ENCODE results near the gene ARPC4.
"Not testable (repeated sequence)": the region's sequence is repeated elsewhere in the genome, so short reads cannot be mapped to it uniquely, and the experiment has no call there.

The ARPC4 gene

GRCh38 chr3:9852528-9852927 is 59.6 kb downstream of the ARPC4 start:
- no peak overlapping the region for H3K27ac ChIP-seq
- H3K9me3 ChIP-seq (replicated peaks in 1 of 11), result no peaks in the 10 kb centered on the region
- H3K4me2 ChIP-seq, result no peak overlapping the region
- no peak for TF ChIP-seq Cebpa-rat (IDR thresholded peaks at IDR 0.05)
- no peak overlapping the region for H3K4me3 ChIP-seq
- no peaks in the 10 kb centered on the region for H3K36me3 ChIP-seq
- no peaks in the 10 kb centered on the region for H4K20me1 ChIP-seq
- H3K4me1 ChIP-seq, result no peaks in the 10 kb centered on the region
- no peaks in the 10 kb centered on the region for H3K27me3 ChIP-seq
- no peak overlapping the region for H3K9ac ChIP-seq

- not testable (repeated sequence) for H3K4me3 ChIP-seq, H3K4me2 ChIP-seq
Observed at GRCh38 chr3:9854291-9854940, 61.5 kb downstream of the ARPC4 start.

GRCh38 chr3:9855594-9855993 is 62.7 kb downstream of the ARPC4 start:
- Histone ChIP-seq H3K27ac (no peak overlapping the region), H3K27me3 (no peaks in the 10 kb centered on the region), H3K4me1 (no peaks in the 10 kb centered on the region), H3K9ac (no peak overlapping the region), H3K4me2 (no peak overlapping the region), H3K36me3 (no peaks in the 10 kb centered on the region), H3K9me3 (replicated peaks in 1 of 11) (no peaks in the 10 kb centered on the region), H3K4me3 (no peak overlapping the region), H4K20me1 (no peaks in the 10 kb centered on the region)
- no peak for TF ChIP-seq Cebpa-rat (IDR thresholded peaks at IDR 0.05)

More at GRCh38 chr3:9854291-9854940, 61.5 kb downstream of the ARPC4 start:
- H3K36me3 ChIP-seq; H3K9ac ChIP-seq; H3K27me3 ChIP-seq; H3K4me1 ChIP-seq; H3K9me3 ChIP-seq (replicated peaks in 1 of 11); H3K27ac ChIP-seq; H4K20me1 ChIP-seq: not testable (repeated sequence)

All from BLaER1 treated with 17β-estradiol and CSF1 and Interleukin-3, amounts not matched to agents 10 nM and 100 nM (cell line).